HS-27A (cell line): Measurements from ENCODE around the gene CHN1.

Source experiments
- DNase-seq: peaks from one replicate; pipeline ENCODE4 v3.0.0-alpha.2; 2012; ENCODE audit warnings: low read depth, missing footprints

The CHN1 gene

GRCh38 chr2:174827371-174828369 lies 177.5 kb downstream of the CHN1 start:
- no peak for DNase-seq

DNA sequence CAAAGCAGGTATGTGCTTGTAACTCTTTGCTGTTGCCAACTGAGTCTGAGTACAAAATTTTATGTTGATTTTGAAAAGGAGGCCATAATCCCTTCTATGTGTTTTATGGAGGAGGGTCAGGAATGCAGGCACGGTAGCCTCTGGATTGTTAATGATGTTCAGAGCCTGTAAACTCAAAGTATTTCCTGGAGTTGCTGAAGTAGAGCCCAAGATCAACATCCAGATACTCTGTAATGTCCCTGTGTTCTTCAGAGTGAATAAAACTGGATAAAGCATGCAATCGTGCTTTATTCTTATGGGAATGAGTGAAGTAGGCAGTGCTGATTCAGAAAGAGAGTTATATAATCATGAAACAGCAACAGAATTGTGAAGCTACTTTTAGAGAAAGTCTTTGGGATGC lies 179.1 kb downstream of the CHN1 start:
- DNase-seq: no peak

DNA sequence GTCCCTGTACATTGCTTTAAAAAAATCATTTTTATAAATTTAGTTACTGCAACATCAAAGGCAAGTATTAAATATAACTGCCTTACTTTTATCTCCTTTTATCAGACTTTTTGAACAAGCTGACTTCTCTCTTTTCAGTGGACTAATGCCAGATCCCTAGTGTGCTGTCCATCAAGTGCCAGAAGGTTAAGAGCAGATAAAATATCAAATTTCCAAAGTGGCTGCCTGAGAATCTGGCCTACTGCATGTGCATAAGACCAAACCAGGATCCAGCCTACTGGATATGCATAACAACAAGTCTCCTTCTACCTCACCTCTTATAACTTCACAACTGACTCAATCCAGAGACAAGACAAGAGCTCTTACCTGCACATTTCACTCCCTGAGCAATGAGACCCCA lies 181.1 kb downstream of the CHN1 start:
- no peak for DNase-seq

DNA sequence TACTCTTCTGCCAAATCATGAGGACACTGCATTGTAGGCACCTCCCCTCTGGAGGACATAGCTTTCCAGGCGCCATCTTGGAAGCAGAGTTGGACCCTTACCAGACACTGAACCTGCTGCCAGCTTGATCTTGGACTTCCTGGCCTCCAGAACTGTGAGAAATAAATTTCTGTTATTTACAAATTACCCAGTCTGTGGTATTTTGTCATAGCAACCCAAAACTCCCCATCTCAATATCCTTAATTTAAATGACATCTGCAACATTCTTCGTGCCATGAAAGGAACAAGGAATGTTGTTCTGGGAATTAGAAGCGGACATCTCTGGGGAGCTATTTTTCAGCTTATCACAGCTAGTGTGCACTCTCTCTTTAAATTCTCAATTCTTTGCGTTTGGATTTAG lies 183.6 kb downstream of the CHN1 start:
- no peak for DNase-seq

DNA sequence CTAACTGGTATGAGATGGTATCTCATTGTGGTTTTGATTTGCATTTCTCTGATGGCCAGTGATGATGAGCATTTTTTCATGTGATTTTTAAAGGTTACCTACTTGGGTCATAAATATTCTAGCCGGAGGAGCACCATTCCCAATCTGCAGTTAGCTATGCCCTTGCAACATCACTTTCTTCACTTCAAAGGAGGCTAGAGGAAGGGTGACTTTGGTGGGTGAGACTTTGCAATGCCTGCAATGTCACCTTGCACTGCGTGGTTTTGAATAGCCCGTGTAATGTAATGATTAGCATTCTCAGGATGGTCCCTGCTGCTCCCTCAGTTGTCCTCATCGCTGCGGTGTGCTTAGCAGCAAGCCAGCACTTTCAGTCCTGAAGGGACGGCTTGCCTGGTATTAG lies 184.8 kb downstream of the CHN1 start:
- no peak for DNase-seq

- no peak for DNase-seq
These were observed 189.7 kb downstream of the CHN1 start for GRCh38 chr2:174815526-174815925.

DNA sequence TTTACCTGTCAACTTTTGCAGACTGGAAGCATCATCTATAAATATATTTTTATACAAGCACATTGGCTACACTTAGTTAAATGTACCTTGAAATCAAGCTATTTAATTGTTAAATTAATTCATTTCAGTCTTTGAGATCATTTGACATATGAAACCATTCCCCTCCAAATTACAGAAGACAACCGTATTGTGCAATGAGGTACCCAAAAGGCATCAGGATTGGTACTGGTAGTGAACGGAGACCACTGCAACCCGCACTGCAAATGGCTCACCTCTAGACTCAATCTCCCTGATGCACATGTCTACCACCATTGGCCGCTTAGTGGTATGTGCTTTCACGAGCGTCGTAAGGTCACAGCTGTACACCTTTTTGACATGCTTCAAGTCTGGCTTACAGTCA lies 193.1 kb downstream of the CHN1 start:
- no peak for DNase-seq

- no peak for DNase-seq
These were observed 197.2 kb downstream of the CHN1 start for GRCh38 chr2:174807931-174808330.

GRCh38 chr2:174805803-174806202 lies 199.4 kb downstream of the CHN1 start:
- no peak for DNase-seq

GRCh38 chr2:174802459-174802858 lies 202.7 kb downstream of the CHN1 start:
- DNase-seq: no peak

DNA sequence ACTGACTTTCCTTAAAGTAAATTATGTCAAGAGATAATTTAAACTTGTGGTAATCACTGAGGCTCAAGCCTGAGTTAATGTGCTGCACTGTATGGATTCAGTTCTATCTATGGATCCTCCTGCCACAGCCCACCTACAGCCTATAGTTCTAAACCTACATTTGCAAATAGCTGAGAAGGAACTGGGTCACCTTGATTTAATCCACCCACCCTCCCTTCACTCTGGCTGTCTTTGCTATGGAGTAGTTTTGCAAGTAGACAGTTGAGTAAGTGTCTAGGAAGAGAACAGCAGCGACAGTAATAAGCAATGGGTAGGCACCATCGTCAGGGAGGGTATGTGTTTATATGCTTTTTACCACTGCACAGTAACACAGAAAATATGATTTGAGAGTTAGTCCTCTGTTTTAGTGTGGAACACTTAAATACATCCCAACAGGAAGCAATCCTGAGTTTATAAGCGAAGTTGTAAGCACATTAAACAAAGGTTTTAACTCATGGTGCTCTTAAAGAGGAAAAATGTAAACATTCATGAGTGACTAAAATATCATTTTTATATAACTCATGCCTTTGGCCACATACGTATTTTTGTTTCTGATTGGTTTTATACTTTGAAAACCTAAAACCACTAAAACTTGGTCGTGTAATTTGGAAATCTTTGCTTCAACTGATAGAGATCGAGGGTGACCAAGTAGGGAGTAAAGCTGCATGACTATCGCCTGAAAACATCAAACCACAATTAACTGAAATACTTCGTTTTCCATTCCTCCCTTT lies 204.6 kb downstream of the CHN1 start:
- DNase-seq: no peak

GRCh38 chr2:174798801-174799200 lies 206.4 kb downstream of the CHN1 start:
- DNase-seq: no peak

GRCh38 chr2:174797781-174798276 lies 207.4 kb downstream of the CHN1 start:
- no peak for DNase-seq

DNA sequence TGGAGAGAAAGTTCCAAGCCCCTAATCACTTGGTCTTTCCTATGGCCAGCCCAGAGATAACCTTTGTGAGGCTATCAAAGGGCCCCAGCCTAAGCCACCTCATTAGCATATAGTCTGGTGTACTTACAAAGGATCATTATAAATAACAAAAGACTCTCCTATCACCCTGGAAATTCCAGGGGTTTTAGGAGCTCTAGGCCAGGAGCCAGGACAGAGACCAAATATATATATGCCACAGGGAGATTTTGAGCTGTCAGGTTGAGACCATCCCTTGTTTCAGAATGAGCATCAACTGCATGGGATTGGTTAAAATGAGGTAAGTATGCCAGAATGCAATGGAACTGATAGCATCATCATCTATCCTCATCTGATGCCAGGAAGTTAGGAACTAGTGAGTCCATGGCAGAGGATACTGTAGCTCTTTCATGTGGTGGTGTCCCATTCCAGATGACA lies 208.8 kb downstream of the CHN1 start:
- no peak for DNase-seq

DNA sequence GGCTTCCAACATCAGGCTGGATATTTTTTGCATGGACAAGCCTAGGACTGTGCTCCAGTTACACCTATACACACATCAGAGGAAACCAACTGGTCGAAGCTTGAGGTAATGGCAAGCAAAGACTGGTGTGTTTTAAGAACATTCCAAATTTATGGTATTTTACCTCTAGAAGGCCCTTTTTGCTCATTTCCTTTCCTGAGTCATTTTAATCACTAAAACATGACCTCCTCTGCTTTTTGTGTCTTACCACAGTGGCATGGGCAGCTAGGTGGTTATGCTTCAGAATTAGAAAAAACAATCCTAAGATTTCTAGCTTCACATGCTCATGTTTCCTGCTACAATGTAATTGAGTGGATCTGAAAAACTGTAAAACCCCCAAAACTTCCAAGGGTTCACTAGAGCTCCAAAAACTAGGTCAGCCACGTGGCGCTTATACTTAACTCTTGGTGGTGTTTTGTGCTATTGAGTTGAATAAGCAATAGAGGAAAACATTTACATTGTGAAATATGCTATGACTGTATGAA lies 210.3 kb downstream of the CHN1 start:
- no peak for DNase-seq

DNA sequence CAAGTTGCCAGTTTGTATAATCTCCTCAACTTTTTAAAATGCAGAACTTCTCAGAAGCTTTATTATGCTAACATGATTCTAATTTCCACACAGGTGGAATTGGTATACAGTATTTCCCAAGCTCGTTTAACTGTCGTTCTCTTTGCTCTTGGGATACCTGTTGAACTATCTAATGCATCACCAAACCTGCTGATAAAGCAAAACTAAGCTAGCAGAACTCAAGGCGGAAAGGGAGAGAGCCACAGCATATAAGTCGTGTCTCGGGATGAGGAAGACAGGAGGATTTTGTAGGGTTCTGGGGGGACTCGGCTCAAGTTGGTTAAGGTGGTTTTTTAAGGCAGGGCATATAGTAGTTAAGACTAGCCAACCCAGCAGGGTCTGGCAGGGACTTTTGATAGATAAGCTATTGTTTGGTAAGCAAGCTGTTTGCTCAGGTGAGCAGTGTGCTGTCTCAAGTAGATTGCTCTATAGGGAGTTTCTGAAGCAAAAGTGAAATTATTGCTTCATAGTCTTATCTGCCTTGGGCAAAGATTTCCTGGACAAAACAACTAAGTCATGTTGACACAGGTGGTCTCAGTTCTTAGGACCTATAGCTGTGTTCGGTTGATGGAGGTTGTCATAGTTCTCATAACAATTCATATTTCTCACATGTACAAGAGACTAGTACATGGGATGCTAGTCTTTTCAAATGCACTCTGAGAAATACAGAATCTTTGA lies 212.7 kb downstream of the CHN1 start:
- no peak for DNase-seq

GRCh38 chr2:174791746-174792280 lies 213.4 kb downstream of the CHN1 start:
- no peak for DNase-seq

- DNase-seq: no peak
These were observed 214.2 kb downstream of the CHN1 start for GRCh38 chr2:174791020-174791419.

GRCh38 chr2:174789001-174789400 lies 216.2 kb downstream of the CHN1 start:
- DNase-seq: no peak

DNA sequence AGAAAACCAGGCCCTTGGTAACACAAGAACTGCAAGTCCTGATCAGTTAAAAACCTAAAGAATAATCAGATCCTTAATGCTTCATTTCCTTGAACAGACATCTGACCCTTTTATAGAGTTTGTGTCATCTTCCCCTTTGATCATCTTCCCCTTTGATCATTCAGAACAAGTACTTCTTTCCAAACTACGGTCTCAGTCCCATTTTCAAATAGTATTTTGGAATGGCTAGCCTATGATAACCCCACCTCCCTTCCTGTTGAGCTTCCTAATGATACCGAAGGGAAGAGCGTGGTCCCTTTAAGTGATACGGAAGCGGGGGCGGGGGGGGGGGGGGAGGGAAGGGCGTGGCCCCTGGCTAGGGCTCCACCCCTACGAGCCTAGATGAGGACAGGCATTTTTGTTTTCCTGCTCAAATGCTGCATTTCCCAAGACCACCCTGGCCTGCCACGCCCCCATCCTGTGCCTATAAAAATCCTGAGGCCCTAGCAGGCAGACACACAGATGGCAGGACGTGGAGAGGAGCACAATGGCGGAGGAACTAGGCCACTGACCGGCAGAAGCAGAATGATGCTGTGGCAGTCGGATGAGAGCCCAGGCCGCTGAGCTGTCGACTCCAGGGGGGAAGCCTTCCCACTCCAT lies 216.8 kb downstream of the CHN1 start:
- DNase-seq: no peak
